Astrocyte (in vitro differentiated cells and primary cell): Measurements from ENCODE around the gene RCVRN. TPM values are rescaled to one million over a fixed set of nuclear protein-coding genes. Genes with fewer than 3 reads are reported as not detected.

ENCODE experiments used
- DNase-seq: peaks from one replicate; pipeline ENCODE4 v3.0.0-alpha.2; 2010; ENCODE audit warnings: low read depth
- FAIRE-seq: peaks from 2 replicates; lab custom pipeline; 2011; peaks lifted over from hg19 to GRCh38; lab: Jason Lieb, UNC
- H2AFZ ChIP-seq: 2 replicates; pipeline ENCODE4 v1.6.0; 2012; ENCODE audit warnings: low read depth, low read length, inconsistent platforms
- H3K27ac ChIP-seq: 2 replicates; pipeline ENCODE4 v1.5.1; 2011; ENCODE audit warnings: low read depth, low read length, inconsistent platforms
- H3K27me3 ChIP-seq: 2 replicates; pipeline ENCODE4 v1.6.0; 2011; ENCODE audit warnings: low read length, inconsistent platforms; ENCODE audit not compliant: insufficient read depth
- H3K36me3 ChIP-seq: 2 replicates; pipeline ENCODE4 v1.5.1; 2011; ENCODE audit warnings: low read length, inconsistent platforms; ENCODE audit not compliant: insufficient read depth
- H3K4me1 ChIP-seq: 2 replicates; pipeline ENCODE4 v1.5.1; 2011; ENCODE audit warnings: low read length, inconsistent platforms; ENCODE audit not compliant: insufficient read depth
- H3K4me2 ChIP-seq: 2 replicates; pipeline ENCODE4 v1.6.0; 2012; ENCODE audit warnings: low read length, inconsistent platforms
- H3K4me3 ChIP-seq: 2 replicates; pipeline ENCODE4 v1.5.1; 2011; ENCODE audit warnings: low read depth, mild to moderate bottlenecking, low read length, inconsistent platforms; ENCODE audit not compliant: insufficient read depth
- H3K79me2 ChIP-seq: 2 replicates; pipeline ENCODE4 v1.6.0; 2012; ENCODE audit warnings: mild to moderate bottlenecking, low read length, inconsistent platforms; ENCODE audit not compliant: insufficient read depth
- H3K9ac ChIP-seq: 2 replicates; pipeline ENCODE4 v1.6.0; 2012; ENCODE audit warnings: mild to moderate bottlenecking, low read length, inconsistent platforms
- H3K9me3 ChIP-seq: 2 replicates; pipeline ENCODE4 v1.5.1; 2012; ENCODE audit warnings: low read depth, mild to moderate bottlenecking, low read length, inconsistent platforms; ENCODE audit not compliant: insufficient read depth
- H4K20me1 ChIP-seq: 2 replicates; pipeline ENCODE4 v1.6.0; 2012; ENCODE audit warnings: low read length, inconsistent platforms; ENCODE audit not compliant: insufficient read depth
- H3K27ac Mint-ChIP-seq: one replicate; pipeline ENCODE4 v1.8.0; 2021; ENCODE audit warnings: mild to moderate bottlenecking, mixed read lengths; ENCODE audit not compliant: unreplicated experiment
- H3K27me3 Mint-ChIP-seq: one replicate; pipeline ENCODE4 v1.8.0; 2021; ENCODE audit warnings: low read depth, mixed read lengths; ENCODE audit not compliant: unreplicated experiment
- H3K36me3 Mint-ChIP-seq: one replicate; pipeline ENCODE4 v1.8.0; 2021; ENCODE audit warnings: low read depth, mixed read lengths; ENCODE audit not compliant: unreplicated experiment
- H3K4me1 Mint-ChIP-seq: one replicate; pipeline ENCODE4 v1.8.0; 2021; ENCODE audit warnings: low read depth, mixed read lengths; ENCODE audit not compliant: unreplicated experiment
- H3K4me3 Mint-ChIP-seq: one replicate; pipeline ENCODE4 v1.8.0; 2021; ENCODE audit warnings: mild to moderate bottlenecking, moderate library complexity, mixed read lengths; ENCODE audit not compliant: unreplicated experiment
- H3K9me3 Mint-ChIP-seq: one replicate; pipeline ENCODE4 v1.8.0; 2021; ENCODE audit warnings: mild to moderate bottlenecking, mixed read lengths; ENCODE audit not compliant: unreplicated experiment
- EZH2 ChIP-seq: IDR thresholded peaks from 2 replicates; pipeline ENCODE4 v1.6.1; 2012; ENCODE audit warnings: mild to moderate bottlenecking, low read length, inconsistent platforms; ENCODE audit not compliant: insufficient read depth
- total RNA-seq: library from RNA; stranded (reverse); gene quantifications from 2 replicates; pipeline ENCODE4 v1.2.1, GENCODE V29; 2021
- TF ChIP-seq, protein P1 (sequence below): IDR thresholded peaks from 2 replicates; pipeline ENCODE4 v1.5.1; 2011; ENCODE audit warnings: low read depth, mild to moderate bottlenecking, inconsistent platforms, low read length, moderate library complexity; ENCODE audit not compliant: insufficient read depth

RCVRN gene
- total RNA-seq, 1 donor from 2014 or later = not detected

GRCh38 chr17:9850151-9850550 lies 54.9 kb downstream of the RCVRN start:
- H3K4me2 ChIP-seq = no peak overlapping the region
- no peaks in the 10 kb centered on the region for H3K27me3 ChIP-seq
- H4K20me1 ChIP-seq = no peaks in the 10 kb centered on the region
- H3K36me3 Mint-ChIP-seq = no peaks in the 10 kb centered on the region
- H2AFZ ChIP-seq = no peak overlapping the region
- H3K27ac Mint-ChIP-seq = no peak overlapping the region
- no peaks in the 10 kb centered on the region for H3K27me3 Mint-ChIP-seq
- H3K79me2 ChIP-seq = no peaks in the 10 kb centered on the region
- H3K4me3 Mint-ChIP-seq = no peak overlapping the region
- H3K4me3 ChIP-seq = no peak overlapping the region
- no peaks in the 10 kb centered on the region for H3K4me1 Mint-ChIP-seq
- DNase-seq (no peak), FAIRE-seq (no peak)
- TF ChIP-seq EZH2 = no peak
- TF ChIP-seq, protein P1, sequence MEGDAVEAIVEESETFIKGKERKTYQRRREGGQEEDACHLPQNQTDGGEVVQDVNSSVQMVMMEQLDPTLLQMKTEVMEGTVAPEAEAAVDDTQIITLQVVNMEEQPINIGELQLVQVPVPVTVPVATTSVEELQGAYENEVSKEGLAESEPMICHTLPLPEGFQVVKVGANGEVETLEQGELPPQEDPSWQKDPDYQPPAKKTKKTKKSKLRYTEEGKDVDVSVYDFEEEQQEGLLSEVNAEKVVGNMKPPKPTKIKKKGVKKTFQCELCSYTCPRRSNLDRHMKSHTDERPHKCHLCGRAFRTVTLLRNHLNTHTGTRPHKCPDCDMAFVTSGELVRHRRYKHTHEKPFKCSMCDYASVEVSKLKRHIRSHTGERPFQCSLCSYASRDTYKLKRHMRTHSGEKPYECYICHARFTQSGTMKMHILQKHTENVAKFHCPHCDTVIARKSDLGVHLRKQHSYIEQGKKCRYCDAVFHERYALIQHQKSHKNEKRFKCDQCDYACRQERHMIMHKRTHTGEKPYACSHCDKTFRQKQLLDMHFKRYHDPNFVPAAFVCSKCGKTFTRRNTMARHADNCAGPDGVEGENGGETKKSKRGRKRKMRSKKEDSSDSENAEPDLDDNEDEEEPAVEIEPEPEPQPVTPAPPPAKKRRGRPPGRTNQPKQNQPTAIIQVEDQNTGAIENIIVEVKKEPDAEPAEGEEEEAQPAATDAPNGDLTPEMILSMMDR = no peak
- no peak overlapping the region for H3K9ac ChIP-seq
- no peaks in the 10 kb centered on the region for H3K4me1 ChIP-seq
- no peak overlapping the region for H3K27ac ChIP-seq
- H3K9me3 ChIP-seq = no peaks in the 10 kb centered on the region
- peaks cover 8% of the 10 kb centered on the region for H3K9me3 Mint-ChIP-seq
- H3K36me3 ChIP-seq = no peaks in the 10 kb centered on the region

Other genes with a start within 250 kb of the RCVRN start
- gene DHRS7C, start 113.7 kb downstream of the RCVRN start, total RNA-seq = not detected in 2 replicates
- gene GSG1L2, start 83.2 kb downstream of the RCVRN start, total RNA-seq = not detected in 2 replicates
- 0.17 and 0.41 TPM in 2 replicates for gene GLP2R, start 79.3 kb downstream of the RCVRN start, total RNA-seq